Adrenal gland (tissue), 5 donors: ENCODE data around the gene LRRC56.

ENCODE experiments used
- CTCF ChIP-seq, 6 experiments: fragments of 450-650 bp in 4 of 6; fragments of 200-600 bp in 2 of 6; sonication (generic) in 1 of 6; IDR thresholded peaks; 1 replicate in 5 of 6; 2 replicates in 1 of 6; pipeline versions ENCODE4 v1.5.1 to v1.8.0; 2016 to 2021; ENCODE audit warnings: antibody characterized with exemption in 6 of 6, mild to moderate bottlenecking in 2 of 6, moderate library complexity in 1 of 6
- POLR2A ChIP-seq, 2 donors: fragments of 450-650 bp; IDR thresholded peaks; one replicate each; pipeline ENCODE4 v1.6.1; 2017; ENCODE audit warnings: antibody characterized with exemption in 2 of 2, mild to moderate bottlenecking in 2 of 2, moderate library complexity in 1 of 2
- donor health status: DM: no; HTN: no; CAD: no.

- no peak for TF ChIP-seq CTCF (IDR thresholded peaks at IDR 0.05)
- no peak for TF ChIP-seq POLR2A (IDR thresholded peaks at IDR 0.05)
Measured at GRCh38 chr11:531919-532526, 5.3 kb upstream of the LRRC56 start.
